ENCODE results near the gene ARMH1.

ARMH1 gene

DNA sequence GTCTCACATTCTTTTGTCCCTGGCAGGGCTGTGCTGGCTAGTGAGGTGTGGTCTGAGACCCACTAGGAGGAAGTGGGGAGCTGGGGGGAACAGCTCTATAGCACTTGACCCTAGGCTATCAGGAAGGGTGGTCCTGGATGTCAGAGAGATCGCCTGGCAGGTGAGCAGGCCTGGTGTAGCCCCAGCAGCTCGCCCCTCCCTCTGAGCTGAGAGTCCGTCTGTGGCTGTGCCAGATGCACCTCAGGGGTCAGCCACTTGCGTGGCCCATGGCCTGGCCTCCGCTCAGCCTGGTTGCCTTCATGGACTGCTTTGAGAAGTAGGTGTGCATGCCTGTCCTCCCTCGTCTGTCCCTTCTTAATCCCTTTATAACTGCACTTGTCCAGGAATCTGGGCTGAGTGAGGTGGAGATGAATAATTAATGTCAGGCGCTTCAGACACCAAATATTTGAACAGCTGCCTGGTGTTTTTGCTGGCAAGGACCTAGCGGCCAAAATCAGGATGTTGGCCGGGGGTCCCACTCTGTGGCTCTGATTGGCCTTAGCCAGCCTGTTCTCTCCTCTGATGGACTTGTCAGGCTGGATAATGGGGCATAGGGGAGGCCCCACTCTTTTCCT, 30.7 kb upstream of the ARMH1 start:
- Histone ChIP-seq H3K79me2 (ENCODE audit: insufficient read depth, low read length) (peaks cover 12% of the 10 kb centered on the region; the same call in 1 of the 2 replicates), H2AFZ (ENCODE audit: low read depth, low read length) (no peak overlapping the region), H3K27ac (ENCODE audit: low read length) (no peak overlapping the region), H3K4me1 (ENCODE audit: insufficient read depth, low read length) (no peaks in the 10 kb centered on the region), H3K4me3 (ENCODE audit: low read depth in 1 of 2, low read length in 2 of 2) (no peak overlapping the region), H3K9ac (ENCODE audit: low read depth, low read length) (no peak overlapping the region), H4K20me1 (ENCODE audit: insufficient read depth, low read length) (peaks cover 42% of the 10 kb centered on the region), H3K4me2 (ENCODE audit: insufficient read depth, low read length) (no peak overlapping the region), H3K9me3 (ENCODE audit: insufficient read depth, low read length, severe bottlenecking) (no peaks in the 10 kb centered on the region), H3K27me3 (ENCODE audit: insufficient read depth, low read length, poor library complexity) (no peaks in the 10 kb centered on the region), H3K36me3 (ENCODE audit: insufficient read depth, low read length) (peaks cover 98% of the 10 kb centered on the region)
- TF ChIP-seq, protein P1, sequence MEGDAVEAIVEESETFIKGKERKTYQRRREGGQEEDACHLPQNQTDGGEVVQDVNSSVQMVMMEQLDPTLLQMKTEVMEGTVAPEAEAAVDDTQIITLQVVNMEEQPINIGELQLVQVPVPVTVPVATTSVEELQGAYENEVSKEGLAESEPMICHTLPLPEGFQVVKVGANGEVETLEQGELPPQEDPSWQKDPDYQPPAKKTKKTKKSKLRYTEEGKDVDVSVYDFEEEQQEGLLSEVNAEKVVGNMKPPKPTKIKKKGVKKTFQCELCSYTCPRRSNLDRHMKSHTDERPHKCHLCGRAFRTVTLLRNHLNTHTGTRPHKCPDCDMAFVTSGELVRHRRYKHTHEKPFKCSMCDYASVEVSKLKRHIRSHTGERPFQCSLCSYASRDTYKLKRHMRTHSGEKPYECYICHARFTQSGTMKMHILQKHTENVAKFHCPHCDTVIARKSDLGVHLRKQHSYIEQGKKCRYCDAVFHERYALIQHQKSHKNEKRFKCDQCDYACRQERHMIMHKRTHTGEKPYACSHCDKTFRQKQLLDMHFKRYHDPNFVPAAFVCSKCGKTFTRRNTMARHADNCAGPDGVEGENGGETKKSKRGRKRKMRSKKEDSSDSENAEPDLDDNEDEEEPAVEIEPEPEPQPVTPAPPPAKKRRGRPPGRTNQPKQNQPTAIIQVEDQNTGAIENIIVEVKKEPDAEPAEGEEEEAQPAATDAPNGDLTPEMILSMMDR (IDR thresholded peaks at IDR 0.05; ENCODE audit: borderline replicate concordance, extremely low read depth, low read length, poor library complexity, severe bottlenecking) = no peak
- no peak for TF ChIP-seq EZH2 (IDR thresholded peaks at IDR 0.05; ENCODE audit: borderline replicate concordance, low read depth, low read length, severe bottlenecking)
- no peak for ATAC-seq (ENCODE audit: insufficient read depth, low read depth)
- no peak for DNase-seq

DNA sequence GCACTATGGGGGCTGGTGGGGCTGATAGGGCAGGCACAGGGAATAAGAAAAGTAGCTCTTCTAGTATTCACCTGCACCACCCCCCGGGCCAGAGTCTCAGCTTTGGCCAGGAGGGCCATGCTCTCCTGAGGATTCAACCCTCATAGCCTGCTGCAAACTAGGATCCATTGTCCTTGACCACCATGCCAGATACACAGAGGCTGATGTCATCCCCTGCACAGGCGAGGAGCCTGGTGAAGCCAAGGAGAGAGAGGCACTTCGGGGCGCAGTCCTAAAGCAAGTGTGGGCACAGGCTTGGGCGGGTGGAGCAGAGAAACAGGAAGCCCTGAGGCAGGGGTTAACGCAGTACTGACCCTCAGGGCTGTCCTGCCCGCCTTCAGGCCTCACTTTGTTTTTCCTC, 29.7 kb upstream of the ARMH1 start:
- Histone ChIP-seq H4K20me1 (ENCODE audit: insufficient read depth, low read length) (peaks cover 42% of the 10 kb centered on the region), H3K4me2 (ENCODE audit: insufficient read depth, low read length) (no peak overlapping the region), H3K4me1 (ENCODE audit: insufficient read depth, low read length) (no peaks in the 10 kb centered on the region), H3K27me3 (ENCODE audit: insufficient read depth, low read length, poor library complexity) (no peaks in the 10 kb centered on the region), H2AFZ (ENCODE audit: low read depth, low read length) (no peak overlapping the region), H3K9me3 (ENCODE audit: insufficient read depth, low read length, severe bottlenecking) (no peaks in the 10 kb centered on the region), H3K4me3 (ENCODE audit: low read depth in 1 of 2, low read length in 2 of 2) (no peak overlapping the region), H3K36me3 (ENCODE audit: insufficient read depth, low read length) (peaks cover 99% of the 10 kb centered on the region), H3K9ac (ENCODE audit: low read depth, low read length) (no peak overlapping the region), H3K79me2 (ENCODE audit: insufficient read depth, low read length) (peaks cover 12% of the 10 kb centered on the region; the same call in 1 of the 2 replicates), H3K27ac (ENCODE audit: low read length) (no peak overlapping the region)
- DNase-seq (no peak), ATAC-seq (ENCODE audit: insufficient read depth, low read depth) (no peak)
- TF ChIP-seq, protein P1 (IDR thresholded peaks at IDR 0.05; ENCODE audit: borderline replicate concordance, extremely low read depth, low read length, poor library complexity, severe bottlenecking) = no peak
- TF ChIP-seq EZH2 (IDR thresholded peaks at IDR 0.05; ENCODE audit: borderline replicate concordance, low read depth, low read length, severe bottlenecking) = no peak

DNA sequence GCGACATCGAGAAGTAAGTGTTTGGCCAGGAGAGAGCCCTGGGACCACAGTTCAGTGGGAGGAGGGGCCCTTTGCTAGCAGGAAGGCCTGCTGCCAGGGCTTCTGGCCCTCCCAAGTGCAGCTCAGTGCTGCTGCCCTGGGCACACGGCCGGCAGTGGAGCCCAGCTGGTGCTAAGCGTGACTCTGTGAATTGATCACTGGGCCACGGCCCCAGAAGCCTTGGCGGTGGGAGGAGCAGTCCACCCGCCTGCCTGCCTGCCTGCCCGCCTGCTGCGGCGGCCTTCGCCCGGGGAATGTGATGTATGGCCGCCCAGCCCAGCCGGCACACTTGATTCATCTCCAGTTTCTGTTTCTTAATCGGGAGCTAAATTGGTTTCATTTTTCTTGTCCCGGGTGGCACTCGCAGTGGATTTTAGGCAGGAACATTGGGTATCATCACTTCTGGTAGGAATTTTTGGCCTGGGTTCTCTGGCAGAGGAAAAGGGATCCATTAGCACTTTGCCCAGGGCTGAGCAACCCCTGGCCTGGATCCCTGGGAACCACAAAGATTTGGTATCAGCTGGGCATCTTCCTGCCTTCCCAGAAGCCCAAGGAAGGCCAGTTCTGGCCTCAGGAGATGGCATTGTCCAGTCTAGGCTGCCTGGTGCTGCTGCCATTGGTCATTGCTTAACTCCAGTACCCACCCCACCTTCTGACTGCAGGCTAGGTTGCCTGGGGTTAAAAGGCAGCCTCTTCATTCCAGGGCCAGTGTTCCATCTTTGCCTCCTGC, 28.9 kb upstream of the ARMH1 start:
- peaks cover 12% of the 10 kb centered on the region; the same call in 1 of the 2 replicates for H3K79me2 ChIP-seq (ENCODE audit: insufficient read depth, low read length)
- H3K9ac ChIP-seq (ENCODE audit: low read depth, low read length) = no peak overlapping the region
- DNase-seq (no peak), ATAC-seq (ENCODE audit: insufficient read depth, low read depth) (no peak)
- no peaks in the 10 kb centered on the region for H3K27me3 ChIP-seq (ENCODE audit: insufficient read depth, low read length, poor library complexity)
- no peak overlapping the region for H3K4me3 ChIP-seq (ENCODE audit: low read depth in 1 of 2, low read length in 2 of 2)
- no peak overlapping the region for H3K27ac ChIP-seq (ENCODE audit: low read length)
- peaks cover 98% of the 10 kb centered on the region for H3K36me3 ChIP-seq (ENCODE audit: insufficient read depth, low read length)
- no peak overlapping the region for H2AFZ ChIP-seq (ENCODE audit: low read depth, low read length)
- H3K4me1 ChIP-seq (ENCODE audit: insufficient read depth, low read length) = no peaks in the 10 kb centered on the region
- TF ChIP-seq EZH2 (IDR thresholded peaks at IDR 0.05; ENCODE audit: borderline replicate concordance, low read depth, low read length, severe bottlenecking) = no peak
- TF ChIP-seq, protein P1 (IDR thresholded peaks at IDR 0.05; ENCODE audit: borderline replicate concordance, extremely low read depth, low read length, poor library complexity, severe bottlenecking) = no peak
- H3K4me2 ChIP-seq (ENCODE audit: insufficient read depth, low read length) = no peak overlapping the region
- no peaks in the 10 kb centered on the region for H3K9me3 ChIP-seq (ENCODE audit: insufficient read depth, low read length, severe bottlenecking)
- H4K20me1 ChIP-seq (ENCODE audit: insufficient read depth, low read length) = peaks cover 45% of the 10 kb centered on the region

All from DND-41 (cell line).